Activated naive CD4-positive, alpha-beta T cell treated with anti-CD3 and anti-CD28 coated beads for 36 hours (primary cell): ENCODE results near the gene PROS1. TPM values are rescaled to one million over a fixed set of nuclear protein-coding genes. Genes with fewer than 3 reads are reported as not detected.
A peak's percentile ranks its signal among the peaks of the same experiment; 100 is the strongest.

ENCODE experiments used
- CTCF ChIA-PET: fragments of 350-600 bp; sonication (Branson Sonifier 250); formaldehyde crosslinking; loops from one replicate; lab custom pipeline; 2021; ENCODE audit warnings: antibody characterized with exemption; lab: Charles Lee
- DNase-seq: peaks from one replicate; pipeline ENCODE4 v3.0.0-alpha.2; 2020
- H3K27ac Mint-ChIP-seq: one replicate; pipeline ENCODE4 v1.8.0; 2021; ENCODE audit warnings: mild to moderate bottlenecking, mixed read lengths
- H3K27me3 Mint-ChIP-seq: one replicate; pipeline ENCODE4 v1.8.0; 2021; ENCODE audit warnings: low read depth, mixed read lengths
- H3K36me3 Mint-ChIP-seq: one replicate; pipeline ENCODE4 v1.8.0; 2021; ENCODE audit warnings: low read depth, mixed read lengths
- H3K4me1 Mint-ChIP-seq: one replicate; pipeline ENCODE4 v1.8.0; 2021; ENCODE audit warnings: low read depth, mixed read lengths
- H3K4me3 Mint-ChIP-seq: one replicate; pipeline ENCODE4 v1.8.0; 2021; ENCODE audit warnings: mild to moderate bottlenecking, moderate library complexity, mixed read lengths
- H3K9me3 Mint-ChIP-seq: one replicate; pipeline ENCODE4 v1.8.0; 2021; ENCODE audit warnings: mixed read lengths
- intact Hi-C: fragments of 100-400 bp; cut with micrococcal nuclease; formaldehyde crosslinking; loops from one replicate; pipeline ENCODE4 v1.15.1; 2023
- total RNA-seq, 2 experiments: library from RNA; stranded (reverse); gene quantifications; one replicate each; pipeline ENCODE4 v1.2.3, GENCODE V29; 2021

PROS1 gene
- total RNA-seq, 2 experiments from 2014 or later = 0.55 to 0.94 TPM

DNA sequence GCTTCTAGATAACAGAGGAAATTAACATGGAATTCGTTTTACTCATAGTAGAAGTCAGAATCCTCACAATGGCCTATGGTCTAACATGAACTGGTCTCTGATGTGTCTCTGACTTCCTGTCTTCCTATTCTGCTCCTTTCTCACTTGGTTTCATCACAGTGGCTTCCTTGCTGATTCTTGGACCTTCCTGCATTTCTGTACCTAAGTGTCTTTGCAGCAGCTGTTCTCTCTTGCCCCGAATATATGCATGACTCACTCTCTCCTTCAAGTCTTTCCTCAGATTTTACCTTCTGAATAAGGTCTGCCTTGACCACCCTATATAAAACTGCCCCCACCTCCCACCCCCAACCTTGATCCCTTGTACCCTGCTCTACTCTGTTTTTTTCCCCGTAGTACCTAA, 20.4 kb upstream of the PROS1 start:
- CTCF ChIA-PET = interaction anchor here (1.0 kb wide), 1 partner anchor 17 kb away, joined by 3 read pairs; no protein-coding TSS in a partner anchor
- no peaks in the 10 kb centered on the region for H3K27me3 Mint-ChIP-seq
- H3K27ac Mint-ChIP-seq = no peak overlapping the region
- peaks cover 2% of the 10 kb centered on the region for H3K4me1 Mint-ChIP-seq
- no peaks in the 10 kb centered on the region for H3K9me3 Mint-ChIP-seq
- intact Hi-C loops = no loop called here
- no peak for DNase-seq
- H3K36me3 Mint-ChIP-seq = no peaks in the 10 kb centered on the region
- no peak overlapping the region for H3K4me3 Mint-ChIP-seq

DNA sequence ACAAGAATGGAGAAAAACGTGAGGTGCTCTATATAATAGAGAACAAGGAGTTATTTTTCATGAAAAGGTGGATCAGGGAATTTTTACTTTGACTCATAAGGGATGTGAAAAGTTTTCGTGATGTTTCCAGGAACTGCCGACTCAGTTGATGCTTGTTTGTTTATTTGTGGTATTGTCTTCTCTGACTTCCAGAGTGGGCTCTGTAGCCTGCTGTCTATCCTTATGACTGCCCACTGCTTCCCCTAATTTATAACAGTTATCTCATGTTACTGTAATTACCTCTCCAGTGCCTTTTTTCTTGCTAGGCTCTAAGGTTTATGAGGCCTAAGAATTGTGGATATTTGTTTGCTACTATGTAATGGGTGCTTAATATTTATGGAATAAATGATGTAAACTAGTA, 18.5 kb upstream of the PROS1 start:
- H3K36me3 Mint-ChIP-seq = no peaks in the 10 kb centered on the region
- peaks cover 2% of the 10 kb centered on the region for H3K4me1 Mint-ChIP-seq
- intact Hi-C loops = no loop called here
- no peaks in the 10 kb centered on the region for H3K9me3 Mint-ChIP-seq
- H3K27ac Mint-ChIP-seq = no peak overlapping the region
- CTCF ChIA-PET = no interaction called here
- H3K27me3 Mint-ChIP-seq = no peaks in the 10 kb centered on the region
- no peak for DNase-seq
- no peak overlapping the region for H3K4me3 Mint-ChIP-seq

DNA sequence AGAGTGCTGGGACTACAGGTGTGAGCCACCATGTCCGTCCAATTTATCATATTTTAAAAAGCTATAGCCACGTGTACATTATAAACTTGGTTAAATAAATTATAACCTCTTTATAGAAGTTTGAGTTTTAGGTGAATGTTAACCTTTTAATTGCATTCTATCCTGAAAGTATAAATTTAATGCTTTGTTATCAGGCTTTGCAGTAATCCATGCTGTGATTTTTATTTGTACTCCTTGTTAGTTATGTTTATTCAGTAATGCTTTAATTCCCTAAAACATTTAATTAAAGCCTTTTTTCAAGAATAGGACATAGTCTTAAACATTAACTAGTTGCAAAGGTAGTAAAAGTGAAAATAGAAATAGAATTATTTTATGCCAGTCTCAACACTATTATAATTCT, 17.9 kb upstream of the PROS1 start:
- Mint-ChIP-seq H3K27ac (no peak overlapping the region), H3K4me3 (no peak overlapping the region), H3K27me3 (no peaks in the 10 kb centered on the region), H3K9me3 (no peaks in the 10 kb centered on the region), H3K4me1 (peaks cover 2% of the 10 kb centered on the region), H3K36me3 (no peaks in the 10 kb centered on the region)
- CTCF ChIA-PET = no interaction called here
- intact Hi-C loops = no loop called here
- DNase-seq = no peak

DNA sequence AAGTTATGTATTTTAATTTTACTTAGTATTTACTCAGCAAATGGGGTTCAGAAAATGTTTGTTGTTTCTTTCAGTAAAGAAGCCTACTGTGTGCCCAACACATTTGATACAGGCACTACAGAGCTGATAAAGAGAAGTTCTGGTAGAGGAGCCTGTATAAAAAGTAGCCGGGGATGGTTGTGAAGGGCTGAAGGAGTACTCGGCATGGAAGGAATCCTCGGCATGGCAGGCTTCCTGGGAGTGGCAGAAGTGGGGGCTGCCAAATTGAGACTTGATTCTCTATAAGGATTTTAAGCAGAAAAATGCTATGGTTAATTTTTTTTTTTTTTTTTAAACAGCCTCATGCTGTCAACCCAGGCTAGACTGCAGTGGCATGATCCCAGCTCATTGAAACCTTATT, 15.5 kb upstream of the PROS1 start:
- Mint-ChIP-seq H3K4me3 (no peak overlapping the region), H3K9me3 (no peaks in the 10 kb centered on the region), H3K27me3 (no peaks in the 10 kb centered on the region), H3K27ac (no peak overlapping the region), H3K36me3 (no peaks in the 10 kb centered on the region), H3K4me1 (peaks cover 2% of the 10 kb centered on the region)
- intact Hi-C loops = no loop called here
- CTCF ChIA-PET = interaction anchor here (1.4 kb wide), 1 partner anchor 15 kb away, joined by 4 read pairs; no protein-coding TSS in a partner anchor
- DNase-seq = no peak

DNA sequence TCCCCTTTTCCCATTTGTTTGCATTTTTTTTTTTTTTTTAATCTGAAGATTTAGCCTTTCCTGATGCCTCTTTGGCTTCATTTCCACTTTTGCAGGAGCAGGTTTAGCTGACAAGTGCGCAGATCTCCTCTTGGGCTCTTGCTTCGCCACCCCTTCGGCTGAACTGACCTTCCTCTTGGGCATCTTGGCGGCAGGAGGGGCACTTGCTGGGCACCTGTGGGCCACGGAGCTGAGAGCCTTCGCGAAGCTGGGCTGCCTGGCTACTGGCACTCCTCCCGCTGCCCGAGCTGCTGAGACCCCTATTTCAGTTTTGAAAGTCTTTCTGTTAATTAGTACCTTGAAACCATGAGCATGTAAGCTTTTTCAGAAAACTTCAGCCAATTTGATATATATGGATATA, 15.1 kb upstream of the PROS1 start:
- no peaks in the 10 kb centered on the region for H3K4me1 Mint-ChIP-seq
- no peaks in the 10 kb centered on the region for H3K9me3 Mint-ChIP-seq
- H3K27me3 Mint-ChIP-seq = no peaks in the 10 kb centered on the region
- no peak overlapping the region for H3K27ac Mint-ChIP-seq
- H3K4me3 Mint-ChIP-seq = no peak overlapping the region
- CTCF ChIA-PET = interaction anchor here (1.4 kb wide), 1 partner anchor 15 kb away, joined by 4 read pairs; no protein-coding TSS in a partner anchor
- intact Hi-C loops = no loop called here
- no peaks in the 10 kb centered on the region for H3K36me3 Mint-ChIP-seq
- DNase-seq = no peak

GRCh38 chr3:93988283-93988682, 14.6 kb upstream of the PROS1 start:
- no peak overlapping the region for H3K4me3 Mint-ChIP-seq
- no peaks in the 10 kb centered on the region for H3K27me3 Mint-ChIP-seq
- intact Hi-C loops = no loop called here
- no peaks in the 10 kb centered on the region for H3K4me1 Mint-ChIP-seq
- CTCF ChIA-PET = interaction anchor here (1.4 kb wide), 1 partner anchor 16 kb away, joined by 4 read pairs; no protein-coding TSS in a partner anchor
- no peaks in the 10 kb centered on the region for H3K9me3 Mint-ChIP-seq
- no peaks in the 10 kb centered on the region for H3K36me3 Mint-ChIP-seq
- no peak for DNase-seq
- no peak overlapping the region for H3K27ac Mint-ChIP-seq

DNA sequence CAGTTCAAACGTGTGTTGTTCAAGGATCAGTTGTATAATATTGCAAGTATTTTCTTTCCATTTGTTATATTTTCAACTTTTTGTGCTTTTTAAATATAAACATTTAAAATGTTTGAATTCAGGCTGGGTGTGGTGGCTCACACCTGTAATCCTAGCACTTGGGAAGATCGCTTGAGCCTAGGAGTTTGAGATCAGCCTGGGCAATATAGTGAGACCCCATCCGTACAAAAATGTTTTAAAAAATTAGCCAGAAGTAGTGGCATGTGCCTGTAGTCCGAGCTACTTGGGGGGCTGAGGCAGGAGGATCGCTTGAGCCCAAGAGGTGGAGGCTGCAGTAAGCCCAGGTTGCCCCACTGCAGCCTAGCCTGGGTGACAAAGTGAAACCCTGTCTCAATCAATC, 10.9 kb upstream of the PROS1 start:
- intact Hi-C loops = no loop called here
- Mint-ChIP-seq H3K36me3 (no peaks in the 10 kb centered on the region), H3K27ac (no peak overlapping the region), H3K4me1 (peaks cover 8% of the 10 kb centered on the region), H3K4me3 (no peak overlapping the region), H3K9me3 (no peaks in the 10 kb centered on the region), H3K27me3 (no peaks in the 10 kb centered on the region)
- CTCF ChIA-PET = interaction anchor here (1.5 kb wide), 1 partner anchor 88 kb away, joined by 3 read pairs; no protein-coding TSS in a partner anchor
- no peak for DNase-seq

DNA sequence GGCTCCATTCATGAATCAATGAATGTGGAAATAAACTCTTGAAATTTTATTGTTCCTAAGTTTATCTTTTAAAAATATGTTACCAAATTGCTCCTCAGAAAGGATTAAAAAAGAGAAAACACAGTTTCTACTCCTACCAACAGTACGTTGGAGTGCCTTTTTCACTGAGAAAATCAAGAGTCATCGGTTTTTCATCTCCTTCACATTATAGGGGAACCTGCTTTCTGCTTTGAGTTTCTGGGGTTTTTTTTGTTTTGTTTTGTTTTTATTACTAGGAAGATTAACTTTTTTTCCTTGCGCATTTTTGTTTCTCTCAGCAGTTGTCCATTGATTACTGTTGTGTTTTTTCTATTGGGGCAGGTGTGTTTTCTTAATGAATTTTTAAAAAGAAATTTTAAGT, 9.7 kb upstream of the PROS1 start:
- H3K4me1 Mint-ChIP-seq = peaks cover 12% of the 10 kb centered on the region
- intact Hi-C loops = no loop called here
- no peaks in the 10 kb centered on the region for H3K9me3 Mint-ChIP-seq
- no peaks in the 10 kb centered on the region for H3K36me3 Mint-ChIP-seq
- no peak overlapping the region for H3K27ac Mint-ChIP-seq
- H3K27me3 Mint-ChIP-seq = no peaks in the 10 kb centered on the region
- CTCF ChIA-PET = no interaction called here
- no peak overlapping the region for H3K4me3 Mint-ChIP-seq
- no peak for DNase-seq

- no peak for DNase-seq
- Mint-ChIP-seq H3K27me3 (no peaks in the 10 kb centered on the region), H3K36me3 (no peaks in the 10 kb centered on the region), H3K27ac (no peak overlapping the region), H3K9me3 (no peaks in the 10 kb centered on the region), H3K4me3 (no peak overlapping the region), H3K4me1 (peaks cover 12% of the 10 kb centered on the region)
- intact Hi-C loops = no loop called here
- CTCF ChIA-PET = interaction anchor here (0.8 to 1.2 kb wide), 2 partner anchors 10 to 88 kb away, joined by 3 read pairs; no protein-coding TSS in a partner anchor
Measured at GRCh38 chr3:93981649-93982048, 8.0 kb upstream of the PROS1 start.

DNA sequence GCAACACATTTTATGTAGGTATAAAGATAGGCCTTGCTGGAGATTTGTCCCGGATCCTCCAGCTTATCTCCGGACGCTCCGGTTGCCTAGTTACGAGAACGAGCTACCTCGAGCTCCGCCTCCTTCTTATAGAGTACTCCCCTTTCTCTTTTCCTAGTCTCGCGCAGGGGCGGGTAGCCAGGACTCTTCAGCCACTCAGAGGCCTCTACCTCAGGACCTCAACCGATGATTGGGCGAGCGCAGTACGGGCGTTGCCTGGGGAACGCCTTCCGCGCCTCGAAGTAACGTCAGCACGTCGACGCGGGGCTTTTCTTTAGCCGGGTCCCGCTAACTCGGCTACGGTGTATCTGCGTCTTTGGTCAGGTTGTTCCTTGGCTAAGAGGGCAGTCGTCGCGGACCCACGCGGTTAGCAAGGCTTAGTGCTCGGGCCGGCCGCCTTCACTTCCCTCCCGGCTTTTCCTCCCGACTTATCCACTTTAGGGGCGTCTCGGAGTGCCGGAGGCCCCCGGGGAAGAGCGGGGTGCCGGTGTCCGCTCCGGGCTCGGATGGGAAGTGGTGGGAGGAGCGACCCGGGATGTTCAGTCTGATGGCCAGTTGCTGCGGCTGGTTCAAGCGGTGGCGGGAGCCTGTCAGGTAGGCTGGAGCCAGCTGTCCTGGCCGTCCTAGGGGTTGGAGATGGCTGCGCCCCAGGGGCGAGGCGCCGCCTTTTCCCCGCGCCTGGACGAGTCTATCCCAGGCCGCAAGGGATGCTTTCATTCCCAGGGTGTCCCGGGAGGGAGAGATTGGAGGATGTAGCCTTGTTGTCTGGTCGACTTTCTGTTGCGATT, 6.4 kb upstream of the PROS1 start, which contains the start of gene ARL13B:
ARL13B (plus strand) TSS at position 306 of the 827 bp plus-strand sequence; CDS start at position 575, 269 bp downstream.
- H3K36me3 Mint-ChIP-seq = no peaks in the 10 kb centered on the region
- H3K4me3 Mint-ChIP-seq = peak within 1 kb of the TSS; percentile 81
- peaks cover 12% of the 10 kb centered on the region for H3K4me1 Mint-ChIP-seq
- intact Hi-C loops = loop anchor here (1.0 kb wide), 2 partner anchors 31 to 82 kb away; partner anchors contain the start of gene DHFR2
- peak; percentile 96 for DNase-seq
- no peaks in the 10 kb centered on the region for H3K9me3 Mint-ChIP-seq
- no peak within 1 kb of the TSS for H3K27ac Mint-ChIP-seq
- no peaks in the 10 kb centered on the region for H3K27me3 Mint-ChIP-seq
- CTCF ChIA-PET = interaction anchor here (0.7 to 0.8 kb wide), 2 partner anchors 26 to 31 kb away, joined by 3 read pairs; no protein-coding TSS in a partner anchor

DNA sequence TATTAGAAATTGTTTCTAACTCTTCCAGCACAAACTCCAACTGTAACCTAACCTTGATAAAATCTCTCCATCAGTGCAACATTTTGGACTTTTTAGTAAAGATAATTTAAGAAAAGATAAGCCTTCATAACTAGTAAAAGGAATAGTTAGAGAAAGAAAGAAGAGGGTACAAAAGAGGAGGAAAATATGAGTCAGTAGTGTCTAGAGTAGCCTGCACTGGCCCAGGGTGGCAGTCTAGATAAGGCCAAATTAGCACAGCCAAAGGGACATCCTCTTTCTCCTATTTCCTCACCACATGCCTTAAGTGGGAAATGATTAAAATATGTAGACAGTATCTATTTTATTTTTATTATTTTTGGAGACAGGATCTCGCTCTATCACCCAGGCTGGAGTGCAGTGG, 3.7 kb downstream of the PROS1 start:
- Mint-ChIP-seq H3K36me3 (no peaks in the 10 kb centered on the region), H3K9me3 (no peaks in the 10 kb centered on the region), H3K4me1 (peaks cover 9% of the 10 kb centered on the region), H3K4me3 (no peak overlapping the region), H3K27me3 (peaks cover 8% of the 10 kb centered on the region), H3K27ac (no peak overlapping the region)
- intact Hi-C loops = no loop called here
- DNase-seq = no peak
- CTCF ChIA-PET = no interaction called here

- intact Hi-C loops = no loop called here
- Mint-ChIP-seq H3K4me1 (peaks cover 9% of the 10 kb centered on the region), H3K9me3 (no peaks in the 10 kb centered on the region), H3K4me3 (no peak overlapping the region), H3K27me3 (peaks cover 8% of the 10 kb centered on the region), H3K27ac (no peak overlapping the region), H3K36me3 (no peaks in the 10 kb centered on the region)
- CTCF ChIA-PET = interaction anchor here (0.5 kb wide), 1 partner anchor 40 kb away, joined by 3 read pairs; no protein-coding TSS in a partner anchor
- no peak for DNase-seq
Measured at GRCh38 chr3:93969443-93969842, 4.3 kb downstream of the PROS1 start.
